Measurements from ENCODE around the gene NCEH1. TPM values are rescaled to one million over a fixed set of nuclear protein-coding genes. Genes with fewer than 3 reads are reported as not detected.

The NCEH1 gene
- total and polyA plus RNA-seq, 9 of the 15 experiments (the other 6 are each of a cell fraction or from before 2014, with no cell fraction given), result 1.3 to 5.0 (median 2.8) TPM

GRCh38 chr3:172646439-172647015, 64.3 kb downstream of the NCEH1 start:
- TF ChIP-seq NFIC (IDR thresholded peaks at IDR 0.05) (peak; percentile 75), CBX5 (IDR thresholded peaks at IDR 0.05; ENCODE audit: borderline replicate concordance, low read depth) (no peak)

GRCh38 chr3:172644258-172644657, 66.6 kb downstream of the NCEH1 start:
- FAIRE-seq (no peak), DNase-seq (ENCODE audit: extremely low read depth in 1 of 4, low spot score in 3 of 4) (no peak), ATAC-seq (no peak)
- Histone ChIP-seq H3K4me3 (no peak overlapping the region), H3K9ac (ENCODE audit: insufficient read depth in 1 of 2, low read depth in 2 of 2, low read length in 2 of 2) (no peak overlapping the region), H2AFZ (ENCODE audit: low read depth, low read length) (no peak overlapping the region), H4K20me1 (replicated peaks; ENCODE audit: control insufficient read depth, insufficient read depth, low read length) (no peaks in the 10 kb centered on the region), H3K9me1 (ENCODE audit: control insufficient read depth, insufficient read depth, low read length) (no peaks in the 10 kb centered on the region), H3K4me2 (ENCODE audit: insufficient read depth, low read length) (no peak overlapping the region), H3K79me2 (ENCODE audit: control insufficient read depth, insufficient read depth, low read length) (no peaks in the 10 kb centered on the region), H3K27me3 (ENCODE audit: control insufficient read depth in 2 of 2, insufficient read depth in 2 of 2, low read length in 2 of 2) (no peaks in the 10 kb centered on the region), H3K9me3 (replicated peaks; ENCODE audit: control insufficient read depth, insufficient read depth, low read depth, low read length) (no peaks in the 10 kb centered on the region), H3K4me1 (replicated peaks in 1 of 2; ENCODE audit: control insufficient read depth in 2 of 2, insufficient read depth in 2 of 2, low read length in 2 of 2) (no peaks in the 10 kb centered on the region), H3K36me3 (ENCODE audit: control insufficient read depth, insufficient read depth, low read length) (no peaks in the 10 kb centered on the region), H3K27ac (ENCODE audit: extremely low read depth, low read depth, low read length) (no peak overlapping the region)
- intact Hi-C loops (cut with micrococcal nuclease) (no loop called here), in situ Hi-C loops (cut with MboI) (loop anchor here (25.0 kb wide), 1 partner anchor 1682 kb away; no protein-coding TSS in a partner anchor)
- BruUV-seq (replicated peaks), result no TSS peak
- ChIA-PET CTCF (ENCODE audit: low intra/inter-chr PET ratio) (no interaction called here), POLR2A (interaction anchor here (0.8 to 1.1 kb wide), 2 partner anchors 11 to 325 kb away, joined by 3 read pairs; no protein-coding TSS in a partner anchor)
- WGBS (ENCODE audit: insufficient coverage, low coverage, missing lambda C conversion rate), result 76% methylated on average over 3 of the region's 3 CpGs
- TF ChIP-seq AFF4 (CRISPR knock-in tag; IDR thresholded peaks at IDR 0.05) (no peak), ZNF41 (CRISPR knock-in tag; conservative IDR thresholded peaks at IDR 0.05) (no peak), CREM (IDR thresholded peaks at IDR 0.05; ENCODE audit: low read depth) (no peak), JUND (IDR thresholded peaks at IDR 0.05; ENCODE audit: borderline replicate concordance, low read depth, low read length) (no peak), JUND (tag; IDR thresholded peaks at IDR 0.05; ENCODE audit: borderline replicate concordance, low read depth, low read length) (no peak), KLF6 (CRISPR knock-in tag; IDR thresholded peaks at IDR 0.05; ENCODE audit: borderline replicate concordance) (no peak), ZEB2 (IDR thresholded peaks at IDR 0.05) (no peak), HDAC1 (IDR thresholded peaks at IDR 0.05) (no peak), GABPB1 (CRISPR knock-in tag; IDR thresholded peaks at IDR 0.05) (no peak), MYNN (IDR thresholded peaks at IDR 0.05) (no peak), MYNN (CRISPR knock-in tag; IDR thresholded peaks at IDR 0.05) (no peak), HMG20A (CRISPR knock-in tag; conservative IDR thresholded peaks at IDR 0.05) (no peak)

More at GRCh38 chr3:172646439-172647015, 64.3 kb downstream of the NCEH1 start:
- 36% methylated on average over 5 of the region's 5 CpGs for WGBS (ENCODE audit: insufficient coverage, low coverage, missing lambda C conversion rate)
- no peak for FAIRE-seq
- BruUV-seq (replicated peaks), result no TSS peak
- Histone ChIP-seq H4K20me1 (replicated peaks; ENCODE audit: control insufficient read depth, insufficient read depth, low read length) (no peaks in the 10 kb centered on the region), H3K9me3 (replicated peaks; ENCODE audit: control insufficient read depth, insufficient read depth, low read depth, low read length) (no peaks in the 10 kb centered on the region), H3K9ac (ENCODE audit: insufficient read depth in 1 of 2, low read depth in 2 of 2, low read length in 2 of 2) (no peak overlapping the region), H3K4me1 (replicated peaks in 1 of 2; ENCODE audit: control insufficient read depth in 2 of 2, insufficient read depth in 2 of 2, low read length in 2 of 2) (no peaks in the 10 kb centered on the region; a peak in 1 of 5 replicates), H3K79me2 (ENCODE audit: control insufficient read depth, insufficient read depth, low read length) (no peaks in the 10 kb centered on the region), H3K4me2 (ENCODE audit: insufficient read depth, low read length) (no peak overlapping the region), H3K36me3 (ENCODE audit: control insufficient read depth, insufficient read depth, low read length) (no peaks in the 10 kb centered on the region), H3K27me3 (ENCODE audit: control insufficient read depth in 2 of 2, insufficient read depth in 2 of 2, low read length in 2 of 2) (no peaks in the 10 kb centered on the region), H3K27ac (ENCODE audit: extremely low read depth, low read depth, low read length) (no peak overlapping the region), H3K4me3 (no peak overlapping the region), H2AFZ (ENCODE audit: low read depth, low read length) (no peak overlapping the region), H3K9me1 (ENCODE audit: control insufficient read depth, insufficient read depth, low read length) (no peaks in the 10 kb centered on the region)
- DNase-seq (ENCODE audit: extremely low read depth in 1 of 4, low spot score in 3 of 4), result peak in 1 of 4 experiments; percentile 17
- ChIA-PET POLR2A (no interaction called here), CTCF (ENCODE audit: low intra/inter-chr PET ratio) (no interaction called here)
- no peak for ATAC-seq
- in situ Hi-C loops (cut with MboI) (loop anchor here (25.0 kb wide), 1 partner anchor 1684 kb away; no protein-coding TSS in a partner anchor), intact Hi-C loops (cut with micrococcal nuclease) (no loop called here)
